ENCODE data around the gene NEDD9.
A peak's percentile ranks its signal among the peaks of the same experiment; 100 is the strongest.

The NEDD9 gene

GRCh38 chr6:11209906-11210305 lies 22.6 kb downstream of the NEDD9 start:
- H3K4me1 ChIP-seq (ENCODE audit: control insufficient read depth, insufficient read depth, low read length), result peaks cover 60% of the 10 kb centered on the region
- peaks cover 12% of the 10 kb centered on the region for H3K36me3 ChIP-seq (ENCODE audit: control insufficient read depth, insufficient read depth, low read length)
- no peak overlapping the region for H3K4me3 ChIP-seq (ENCODE audit: low read length)
- no peaks in the 10 kb centered on the region for H3K9me3 ChIP-seq (ENCODE audit: control insufficient read depth, low read length)
- no peaks in the 10 kb centered on the region for H3K27me3 ChIP-seq (ENCODE audit: control insufficient read depth, insufficient read depth, low read length)
- H3K9ac ChIP-seq (ENCODE audit: low read length), result no peak overlapping the region

GRCh38 chr6:11209369-11209768 lies 23.1 kb downstream of the NEDD9 start:
- Histone ChIP-seq H3K4me3 (ENCODE audit: low read length) (no peak overlapping the region), H3K9ac (ENCODE audit: low read length) (no peak overlapping the region), H3K36me3 (ENCODE audit: control insufficient read depth, insufficient read depth, low read length) (peaks cover 12% of the 10 kb centered on the region), H3K4me1 (ENCODE audit: control insufficient read depth, insufficient read depth, low read length) (peaks cover 55% of the 10 kb centered on the region), H3K9me3 (ENCODE audit: control insufficient read depth, low read length) (no peaks in the 10 kb centered on the region), H3K27me3 (ENCODE audit: control insufficient read depth, insufficient read depth, low read length) (no peaks in the 10 kb centered on the region)

GRCh38 chr6:11208854-11209253 lies 23.6 kb downstream of the NEDD9 start:
- Histone ChIP-seq H3K9ac (ENCODE audit: low read length) (no peak overlapping the region), H3K4me3 (ENCODE audit: low read length) (no peak overlapping the region), H3K4me1 (ENCODE audit: control insufficient read depth, insufficient read depth, low read length) (peaks cover 54% of the 10 kb centered on the region), H3K36me3 (ENCODE audit: control insufficient read depth, insufficient read depth, low read length) (peaks cover 12% of the 10 kb centered on the region), H3K27me3 (ENCODE audit: control insufficient read depth, insufficient read depth, low read length) (no peaks in the 10 kb centered on the region), H3K9me3 (ENCODE audit: control insufficient read depth, low read length) (no peaks in the 10 kb centered on the region)

GRCh38 chr6:11208267-11208666 lies 24.2 kb downstream of the NEDD9 start:
- Histone ChIP-seq H3K4me3 (ENCODE audit: low read length) (no peak overlapping the region), H3K36me3 (ENCODE audit: control insufficient read depth, insufficient read depth, low read length) (peaks cover 10% of the 10 kb centered on the region), H3K27me3 (ENCODE audit: control insufficient read depth, insufficient read depth, low read length) (no peaks in the 10 kb centered on the region), H3K4me1 (ENCODE audit: control insufficient read depth, insufficient read depth, low read length) (peaks cover 54% of the 10 kb centered on the region), H3K9ac (ENCODE audit: low read length) (no peak overlapping the region), H3K9me3 (ENCODE audit: control insufficient read depth, low read length) (no peaks in the 10 kb centered on the region)

GRCh38 chr6:11207199-11207968 lies 25.1 kb downstream of the NEDD9 start:
- H3K4me1 ChIP-seq (ENCODE audit: control insufficient read depth, insufficient read depth, low read length), result peaks cover 54% of the 10 kb centered on the region
- no peak overlapping the region for H3K4me3 ChIP-seq (ENCODE audit: low read length)
- no peaks in the 10 kb centered on the region for H3K27me3 ChIP-seq (ENCODE audit: control insufficient read depth, insufficient read depth, low read length)
- peaks cover 3% of the 10 kb centered on the region for H3K36me3 ChIP-seq (ENCODE audit: control insufficient read depth, insufficient read depth, low read length)
- no peaks in the 10 kb centered on the region for H3K9me3 ChIP-seq (ENCODE audit: control insufficient read depth, low read length)
- peak overlapping the region; percentile 63 for H3K9ac ChIP-seq (ENCODE audit: low read length)

- Histone ChIP-seq H3K4me3 (ENCODE audit: low read length) (no peak overlapping the region), H3K27me3 (ENCODE audit: control insufficient read depth, insufficient read depth, low read length) (no peaks in the 10 kb centered on the region), H3K4me1 (ENCODE audit: control insufficient read depth, insufficient read depth, low read length) (peaks cover 62% of the 10 kb centered on the region), H3K9me3 (ENCODE audit: control insufficient read depth, low read length) (no peaks in the 10 kb centered on the region), H3K36me3 (ENCODE audit: control insufficient read depth, insufficient read depth, low read length) (peaks cover 3% of the 10 kb centered on the region), H3K9ac (ENCODE audit: low read length) (peak overlapping the region; percentile 63)
Measured at GRCh38 chr6:11206576-11206975, 25.9 kb downstream of the NEDD9 start.

- H3K36me3 ChIP-seq (ENCODE audit: control insufficient read depth, insufficient read depth, low read length), result peaks cover 3% of the 10 kb centered on the region
- no peaks in the 10 kb centered on the region for H3K9me3 ChIP-seq (ENCODE audit: control insufficient read depth, low read length)
- no peak overlapping the region for H3K4me3 ChIP-seq (ENCODE audit: low read length)
- H3K4me1 ChIP-seq (ENCODE audit: control insufficient read depth, insufficient read depth, low read length), result peaks cover 51% of the 10 kb centered on the region
- no peak overlapping the region for H3K9ac ChIP-seq (ENCODE audit: low read length)
- H3K27me3 ChIP-seq (ENCODE audit: control insufficient read depth, insufficient read depth, low read length), result no peaks in the 10 kb centered on the region
Measured at GRCh38 chr6:11204794-11205366, 27.6 kb downstream of the NEDD9 start.

- Histone ChIP-seq H3K4me3 (ENCODE audit: low read length) (no peak overlapping the region), H3K27me3 (ENCODE audit: control insufficient read depth, insufficient read depth, low read length) (no peaks in the 10 kb centered on the region), H3K9ac (ENCODE audit: low read length) (no peak overlapping the region), H3K4me1 (ENCODE audit: control insufficient read depth, insufficient read depth, low read length) (peaks cover 49% of the 10 kb centered on the region), H3K36me3 (ENCODE audit: control insufficient read depth, insufficient read depth, low read length) (peaks cover 3% of the 10 kb centered on the region), H3K9me3 (ENCODE audit: control insufficient read depth, low read length) (no peaks in the 10 kb centered on the region)
Measured at GRCh38 chr6:11204005-11204399, 28.5 kb downstream of the NEDD9 start.

- Histone ChIP-seq H3K36me3 (ENCODE audit: control insufficient read depth, insufficient read depth, low read length) (peaks cover 3% of the 10 kb centered on the region), H3K9ac (ENCODE audit: low read length) (peak overlapping the region; percentile 11), H3K27me3 (ENCODE audit: control insufficient read depth, insufficient read depth, low read length) (no peaks in the 10 kb centered on the region), H3K4me1 (ENCODE audit: control insufficient read depth, insufficient read depth, low read length) (peaks cover 50% of the 10 kb centered on the region), H3K4me3 (ENCODE audit: low read length) (no peak overlapping the region), H3K9me3 (ENCODE audit: control insufficient read depth, low read length) (no peaks in the 10 kb centered on the region)
Measured at GRCh38 chr6:11203306-11204004, 29.0 kb downstream of the NEDD9 start.

- H3K4me1 ChIP-seq (ENCODE audit: control insufficient read depth, insufficient read depth, low read length), result peaks cover 43% of the 10 kb centered on the region
Measured at GRCh38 chr6:11202513-11203305, 29.8 kb downstream of the NEDD9 start.

GRCh38 chr6:11201772-11202512 lies 30.5 kb downstream of the NEDD9 start:
- Histone ChIP-seq H3K36me3 (ENCODE audit: control insufficient read depth, insufficient read depth, low read length) (peaks cover 3% of the 10 kb centered on the region), H3K9ac (ENCODE audit: low read length) (peak overlapping the region; percentile 11), H3K27me3 (ENCODE audit: control insufficient read depth, insufficient read depth, low read length) (no peaks in the 10 kb centered on the region), H3K4me1 (ENCODE audit: control insufficient read depth, insufficient read depth, low read length) (peaks cover 38% of the 10 kb centered on the region), H3K4me3 (ENCODE audit: low read length) (no peak overlapping the region), H3K9me3 (ENCODE audit: control insufficient read depth, low read length) (no peaks in the 10 kb centered on the region)

More at GRCh38 chr6:11202513-11203305, 29.8 kb downstream of the NEDD9 start:
- H3K9ac ChIP-seq (ENCODE audit: low read length), result peak overlapping the region; percentile 11
- H3K36me3 ChIP-seq (ENCODE audit: control insufficient read depth, insufficient read depth, low read length), result peaks cover 3% of the 10 kb centered on the region
- no peaks in the 10 kb centered on the region for H3K27me3 ChIP-seq (ENCODE audit: control insufficient read depth, insufficient read depth, low read length)
- no peaks in the 10 kb centered on the region for H3K9me3 ChIP-seq (ENCODE audit: control insufficient read depth, low read length)
- no peak overlapping the region for H3K4me3 ChIP-seq (ENCODE audit: low read length)

Measured in mucosa of stomach (tissue), 1 donor.